Cardiac fibroblast (primary cell): ENCODE measurements around the gene CITED4.

Experiments
- DNase-seq, 2 donors: peaks; one replicate each; pipeline versions ENCODE4 v3.0.0 to v3.0.0-alpha.2; 2010; ENCODE audit warnings: low read depth in 2 of 2
- H3K4me3 ChIP-seq, 2 donors: replicated peaks in 1 of 2; 1 replicate in 1 of 2; 2 replicates in 1 of 2; pipeline ENCODE4 v1.5.1; 2011; ENCODE audit warnings: low read depth in 2 of 2, low read length in 2 of 2, mild to moderate bottlenecking in 2 of 2, moderate library complexity in 1 of 2
- TF ChIP-seq, protein P1 (sequence below): IDR thresholded peaks from one replicate; pipeline ENCODE4 v1.5.1; 2011; ENCODE audit warnings: low read depth, mild to moderate bottlenecking, low read length, inconsistent platforms

CITED4 gene

DNA sequence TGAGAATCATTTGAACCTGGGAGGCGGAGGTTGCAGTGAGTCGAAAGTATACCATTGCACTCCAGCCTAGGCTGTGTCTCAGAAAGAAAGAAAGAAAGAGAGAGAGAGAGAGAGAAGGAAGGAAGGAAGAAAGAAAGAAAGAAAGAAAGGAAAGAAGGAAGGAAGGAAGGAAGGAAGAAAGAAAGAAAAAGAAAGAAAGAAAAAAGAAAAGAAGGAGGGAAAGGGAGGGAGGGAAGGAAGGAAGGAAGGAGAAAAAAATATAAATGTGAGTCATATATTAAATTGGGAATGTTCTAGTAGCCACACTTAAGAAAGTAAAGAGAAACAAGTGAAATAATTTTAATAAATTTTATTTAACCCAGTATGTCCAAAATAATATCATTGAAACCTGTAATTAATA is 16.7 kb upstream of the CITED4 start:
- TF ChIP-seq, protein P1, sequence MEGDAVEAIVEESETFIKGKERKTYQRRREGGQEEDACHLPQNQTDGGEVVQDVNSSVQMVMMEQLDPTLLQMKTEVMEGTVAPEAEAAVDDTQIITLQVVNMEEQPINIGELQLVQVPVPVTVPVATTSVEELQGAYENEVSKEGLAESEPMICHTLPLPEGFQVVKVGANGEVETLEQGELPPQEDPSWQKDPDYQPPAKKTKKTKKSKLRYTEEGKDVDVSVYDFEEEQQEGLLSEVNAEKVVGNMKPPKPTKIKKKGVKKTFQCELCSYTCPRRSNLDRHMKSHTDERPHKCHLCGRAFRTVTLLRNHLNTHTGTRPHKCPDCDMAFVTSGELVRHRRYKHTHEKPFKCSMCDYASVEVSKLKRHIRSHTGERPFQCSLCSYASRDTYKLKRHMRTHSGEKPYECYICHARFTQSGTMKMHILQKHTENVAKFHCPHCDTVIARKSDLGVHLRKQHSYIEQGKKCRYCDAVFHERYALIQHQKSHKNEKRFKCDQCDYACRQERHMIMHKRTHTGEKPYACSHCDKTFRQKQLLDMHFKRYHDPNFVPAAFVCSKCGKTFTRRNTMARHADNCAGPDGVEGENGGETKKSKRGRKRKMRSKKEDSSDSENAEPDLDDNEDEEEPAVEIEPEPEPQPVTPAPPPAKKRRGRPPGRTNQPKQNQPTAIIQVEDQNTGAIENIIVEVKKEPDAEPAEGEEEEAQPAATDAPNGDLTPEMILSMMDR = no peak
- DNase-seq = no peak
- H3K4me3 ChIP-seq = no peak overlapping the region

- TF ChIP-seq, protein P1 = no peak
- no peak overlapping the region for H3K4me3 ChIP-seq
- peak; percentile 95 to 96 for DNase-seq
These were observed 15.5 kb upstream of the CITED4 start for GRCh38 chr1:40877698-40878097.

GRCh38 chr1:40876891-40877290 is 14.7 kb upstream of the CITED4 start:
- no peak overlapping the region for H3K4me3 ChIP-seq
- DNase-seq = no peak
- TF ChIP-seq, protein P1 = no peak

DNA sequence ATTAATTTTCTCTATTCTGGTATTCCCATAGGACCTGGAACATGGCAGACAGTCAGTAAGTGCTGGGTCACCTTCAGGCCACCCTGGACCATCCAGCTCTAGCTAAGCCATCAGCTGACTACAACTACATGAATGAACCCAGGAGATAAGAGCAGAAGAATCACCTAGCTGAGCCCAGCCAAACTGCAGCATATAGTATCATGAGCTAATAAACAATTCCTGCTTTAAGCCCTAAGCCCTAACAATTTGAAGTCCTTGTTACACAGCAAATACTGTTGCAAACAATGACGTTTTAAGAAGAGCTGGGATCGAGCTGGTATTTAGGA is 14.2 kb upstream of the CITED4 start:
- H3K4me3 ChIP-seq = no peak overlapping the region
- TF ChIP-seq, protein P1 = no peak
- DNase-seq = peak in 1 of 2 donors; percentile 7

- no peak for DNase-seq
- TF ChIP-seq, protein P1 = no peak
These were observed 11.8 kb upstream of the CITED4 start for GRCh38 chr1:40873863-40874472.

DNA sequence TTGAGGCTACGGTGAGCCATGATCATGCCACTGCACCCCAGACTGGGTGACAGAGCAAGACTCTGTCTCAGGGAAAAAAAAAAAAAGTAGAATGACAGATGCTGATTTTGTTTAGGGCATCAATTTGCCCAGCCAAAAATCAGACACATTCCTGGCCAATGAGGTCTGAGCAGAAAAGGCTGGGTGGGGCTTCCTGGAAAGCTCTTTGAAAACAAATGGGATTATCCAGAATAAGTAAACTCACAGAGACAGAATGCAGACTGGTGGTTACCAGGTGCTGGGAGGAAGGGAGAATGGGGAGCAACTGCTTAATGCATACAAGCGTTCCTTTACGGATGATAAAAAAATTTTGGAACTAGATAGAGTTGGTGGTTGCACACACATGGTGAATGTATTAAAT is 10.1 kb upstream of the CITED4 start:
- no peak overlapping the region for H3K4me3 ChIP-seq
- TF ChIP-seq, protein P1 = no peak
- DNase-seq = peak in 1 of 2 donors; percentile 67

More at GRCh38 chr1:40873863-40874472, 11.8 kb upstream of the CITED4 start:
- no peak overlapping the region for H3K4me3 ChIP-seq
